Keratinocyte (primary cell): Measurements from ENCODE around the gene SON. TPM values are rescaled to one million over a fixed set of nuclear protein-coding genes. Genes with fewer than 3 reads are reported as not detected.

Experiments
- DNase-seq: peaks from one replicate; pipeline ENCODE4 v3.0.0-alpha.2; 2011; ENCODE audit warnings: low read depth, missing footprints, low spot score
- FAIRE-seq: peaks from 2 replicates; lab custom pipeline; 2011; peaks lifted over from hg19 to GRCh38; lab: Jason Lieb, UNC
- H2AFZ ChIP-seq: 2 replicates; pipeline ENCODE4 v1.6.0; 2012; ENCODE audit warnings: low read length, control low read depth, inconsistent platforms; ENCODE audit not compliant: control insufficient read depth
- H3K27ac ChIP-seq: 2 replicates; pipeline ENCODE4 v1.5.1; 2011; ENCODE audit warnings: low read length; ENCODE audit not compliant: control insufficient read depth, insufficient read depth
- H3K27me3 ChIP-seq: 3 replicates; pipeline ENCODE4 v1.6.0; 2011; ENCODE audit warnings: low read length; ENCODE audit not compliant: control insufficient read depth, insufficient read depth; ENCODE audit errors: extremely low read depth
- H3K36me3 ChIP-seq, 2 experiments: 2 replicates in 1 of 2; 3 replicates in 1 of 2; pipeline ENCODE4 v1.5.1; 2011; ENCODE audit warnings: low read length in 2 of 2, mild to moderate bottlenecking in 1 of 2; ENCODE audit not compliant: control insufficient read depth in 2 of 2, insufficient read depth in 2 of 2; ENCODE audit errors: extremely low read depth in 1 of 2
- H3K4me1 ChIP-seq: 3 replicates; pipeline ENCODE4 v1.5.1; 2011; ENCODE audit warnings: low read length; ENCODE audit not compliant: control insufficient read depth, insufficient read depth; ENCODE audit errors: extremely low read depth
- H3K4me2 ChIP-seq: 3 replicates; pipeline ENCODE4 v1.6.0; 2011; ENCODE audit warnings: low read depth, low read length; ENCODE audit not compliant: control insufficient read depth, insufficient read depth; ENCODE audit errors: extremely low read depth
- H3K4me3 ChIP-seq, 3 experiments: fragments of 200-600 bp in 1 of 3; sonication (generic) in 1 of 3; 2 replicates in 2 of 3; 3 replicates in 1 of 3; pipeline ENCODE4 v1.5.1; 2011 to 2016; ENCODE audit warnings: low read length in 3 of 3, mild to moderate bottlenecking in 3 of 3, control low read depth in 2 of 3, inconsistent platforms in 1 of 3, low read depth in 1 of 3, mixed read lengths in 1 of 3, mixed run types in 1 of 3, moderate library complexity in 1 of 3; ENCODE audit not compliant: control insufficient read depth in 2 of 3, insufficient read depth in 2 of 3; ENCODE audit errors: extremely low read depth in 1 of 3
- H3K79me2 ChIP-seq: 2 replicates; pipeline ENCODE4 v1.6.0; 2012; ENCODE audit warnings: low read length; ENCODE audit not compliant: control insufficient read depth, insufficient read depth
- H3K9ac ChIP-seq: 3 replicates; pipeline ENCODE4 v1.6.0; 2011; ENCODE audit warnings: low read length; ENCODE audit not compliant: control insufficient read depth, insufficient read depth; ENCODE audit errors: extremely low read depth
- H3K9me1 ChIP-seq: 3 replicates; pipeline ENCODE4 v1.6.0; 2011; ENCODE audit warnings: low read length; ENCODE audit not compliant: control insufficient read depth, insufficient read depth; ENCODE audit errors: extremely low read depth
- H3K9me3 ChIP-seq: 2 replicates; pipeline ENCODE4 v1.5.1; 2012; ENCODE audit warnings: low read depth, low read length; ENCODE audit not compliant: control insufficient read depth
- H4K20me1 ChIP-seq: 3 replicates; pipeline ENCODE4 v1.6.0; 2011; ENCODE audit warnings: low read length; ENCODE audit not compliant: control insufficient read depth, insufficient read depth; ENCODE audit errors: extremely low read depth
- EZH2 ChIP-seq: IDR thresholded peaks from one replicate; pipeline ENCODE4 v1.6.1; 2012; ENCODE audit warnings: inconsistent platforms, mild to moderate bottlenecking, low read length, moderate library complexity
- dilution Hi-C: fragments of 300-500 bp; cut with MboI; formaldehyde crosslinking; loops from one replicate; pipeline ENCODE4 v1.7.0; 2020; ENCODE audit warnings: low sequenced_read_pairs; ENCODE audit not compliant: extremely low pct_ligation_motif_present
- polyA minus RNA-seq, 3 experiments: library from RNA; depleted of rRNA, polyadenylated mRNA; stranded (reverse); fragments of >200 nt; gene quantifications; 1 replicate in 1 of 3; 2 replicates in 1 of 3; 3 replicates in 1 of 3; pipeline ENCODE4 v1.2.3, GENCODE V29; 2011
- polyA plus RNA-seq, 5 experiments: library from polyadenylated mRNA; depleted of rRNA in 3 of 5; stranded (reverse) in 3 of 5; stranded (forward) in 1 of 5; unstranded in 1 of 5; fragments of >200 nt; gene quantifications; 1 replicate in 1 of 5; 2 replicates in 3 of 5; 3 replicates in 1 of 5; pipeline versions ENCODE4 v1.2.1 to v1.2.3, GENCODE V29; 2011 to 2012; ENCODE audit warnings: missing spikeins in 2 of 5, low read depth in 1 of 5, low replicate concordance in 1 of 5
- TF ChIP-seq, protein P1 (sequence below), 3 experiments: IDR thresholded peaks in 1 of 3; conservative IDR thresholded peaks in 1 of 3; optimal IDR thresholded peaks in 1 of 3; 2 replicates in 2 of 3; 3 replicates in 1 of 3; pipeline versions ENCODE3 to v1.5.1; 2011; ENCODE audit warnings: low read length in 3 of 3, mild to moderate bottlenecking in 3 of 3, moderate library complexity in 2 of 3, control low read depth in 1 of 3, inconsistent platforms in 1 of 3; ENCODE audit not compliant: insufficient read depth in 2 of 3; ENCODE audit errors: extremely low read depth in 1 of 3

The SON gene, protein sequence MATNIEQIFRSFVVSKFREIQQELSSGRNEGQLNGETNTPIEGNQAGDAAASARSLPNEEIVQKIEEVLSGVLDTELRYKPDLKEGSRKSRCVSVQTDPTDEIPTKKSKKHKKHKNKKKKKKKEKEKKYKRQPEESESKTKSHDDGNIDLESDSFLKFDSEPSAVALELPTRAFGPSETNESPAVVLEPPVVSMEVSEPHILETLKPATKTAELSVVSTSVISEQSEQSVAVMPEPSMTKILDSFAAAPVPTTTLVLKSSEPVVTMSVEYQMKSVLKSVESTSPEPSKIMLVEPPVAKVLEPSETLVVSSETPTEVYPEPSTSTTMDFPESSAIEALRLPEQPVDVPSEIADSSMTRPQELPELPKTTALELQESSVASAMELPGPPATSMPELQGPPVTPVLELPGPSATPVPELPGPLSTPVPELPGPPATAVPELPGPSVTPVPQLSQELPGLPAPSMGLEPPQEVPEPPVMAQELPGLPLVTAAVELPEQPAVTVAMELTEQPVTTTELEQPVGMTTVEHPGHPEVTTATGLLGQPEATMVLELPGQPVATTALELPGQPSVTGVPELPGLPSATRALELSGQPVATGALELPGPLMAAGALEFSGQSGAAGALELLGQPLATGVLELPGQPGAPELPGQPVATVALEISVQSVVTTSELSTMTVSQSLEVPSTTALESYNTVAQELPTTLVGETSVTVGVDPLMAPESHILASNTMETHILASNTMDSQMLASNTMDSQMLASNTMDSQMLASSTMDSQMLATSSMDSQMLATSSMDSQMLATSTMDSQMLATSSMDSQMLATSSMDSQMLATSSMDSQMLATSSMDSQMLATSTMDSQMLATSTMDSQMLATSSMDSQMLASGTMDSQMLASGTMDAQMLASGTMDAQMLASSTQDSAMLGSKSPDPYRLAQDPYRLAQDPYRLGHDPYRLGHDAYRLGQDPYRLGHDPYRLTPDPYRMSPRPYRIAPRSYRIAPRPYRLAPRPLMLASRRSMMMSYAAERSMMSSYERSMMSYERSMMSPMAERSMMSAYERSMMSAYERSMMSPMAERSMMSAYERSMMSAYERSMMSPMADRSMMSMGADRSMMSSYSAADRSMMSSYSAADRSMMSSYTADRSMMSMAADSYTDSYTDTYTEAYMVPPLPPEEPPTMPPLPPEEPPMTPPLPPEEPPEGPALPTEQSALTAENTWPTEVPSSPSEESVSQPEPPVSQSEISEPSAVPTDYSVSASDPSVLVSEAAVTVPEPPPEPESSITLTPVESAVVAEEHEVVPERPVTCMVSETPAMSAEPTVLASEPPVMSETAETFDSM (N-terminal part only)
- 67.9 to 104 TPM (median 96.0 TPM) in 3 replicates for polyA plus RNA-seq
- polyA plus RNA-seq (2011; ENCODE audit: low read depth): 274 TPM
- polyA plus RNA-seq (2011; cell fraction: cytosol; rRNA removed): 15.4 and 24.6 TPM in 2 replicates
- polyA plus RNA-seq (2011; cell fraction: nucleus; rRNA removed): 277 and 391 TPM in 2 replicates
- 149 and 192 TPM in 2 replicates for polyA plus RNA-seq (2012; ENCODE audit: low replicate concordance)
- 174 to 262 TPM (median 212 TPM) in 3 replicates for polyA minus RNA-seq
- polyA minus RNA-seq (2011; cell fraction: cytosol; rRNA and poly(A)+ RNA removed): 32.8 TPM
- polyA minus RNA-seq (2011; cell fraction: nucleus; rRNA and poly(A)+ RNA removed): 292 and 449 TPM in 2 replicates

DNA sequence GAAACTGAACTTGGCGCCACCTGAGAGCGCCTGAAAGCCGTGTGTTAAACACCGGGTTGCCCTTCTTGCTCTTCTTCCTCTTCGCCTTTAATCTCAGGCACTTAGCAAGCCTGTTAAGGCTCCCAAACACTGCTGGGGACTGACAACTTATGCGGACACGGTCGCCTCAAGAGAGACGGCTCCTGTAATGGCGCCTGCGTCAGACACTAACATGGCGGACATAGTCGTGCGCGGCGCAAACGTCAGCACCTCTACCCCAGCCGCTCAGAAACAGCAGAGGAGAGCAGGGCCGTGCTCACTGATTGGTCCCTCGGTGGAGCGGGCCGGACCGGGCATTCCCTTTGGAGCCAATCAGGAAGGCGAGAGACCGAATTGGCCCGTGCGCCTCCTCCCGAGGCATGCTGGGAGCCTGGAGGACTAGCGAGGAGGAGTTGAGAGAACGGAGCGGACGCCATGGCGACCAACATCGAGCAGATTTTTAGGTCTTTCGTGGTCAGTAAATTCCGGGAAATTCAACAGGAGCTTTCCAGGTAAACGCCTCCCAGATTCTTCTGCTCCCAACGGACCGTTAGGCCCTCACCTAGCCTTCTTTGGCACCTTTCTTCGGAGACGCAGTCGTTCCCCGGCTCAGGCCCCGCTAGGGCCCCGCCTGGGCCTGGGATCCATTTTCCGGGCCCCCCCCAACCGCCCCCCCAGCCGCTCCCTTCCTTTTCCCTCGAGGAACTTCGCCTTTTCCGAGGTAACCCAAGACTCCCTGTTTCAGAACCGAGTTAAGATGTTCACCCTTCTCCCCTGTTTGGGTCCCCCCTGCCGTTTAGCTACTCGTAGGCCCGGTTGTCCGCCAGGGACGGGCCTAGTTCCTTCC lies at the start of gene SON:
Gene SON (plus strand): TSS at position 399 of the 865 bp plus-strand sequence. CDS start 55 bp downstream, at position 454.
- peak; percentile 88 for DNase-seq
- H2AFZ ChIP-seq: peak within 1 kb of the TSS; percentile 91
- TF ChIP-seq EZH2: no peak
- TF ChIP-seq, protein P1, sequence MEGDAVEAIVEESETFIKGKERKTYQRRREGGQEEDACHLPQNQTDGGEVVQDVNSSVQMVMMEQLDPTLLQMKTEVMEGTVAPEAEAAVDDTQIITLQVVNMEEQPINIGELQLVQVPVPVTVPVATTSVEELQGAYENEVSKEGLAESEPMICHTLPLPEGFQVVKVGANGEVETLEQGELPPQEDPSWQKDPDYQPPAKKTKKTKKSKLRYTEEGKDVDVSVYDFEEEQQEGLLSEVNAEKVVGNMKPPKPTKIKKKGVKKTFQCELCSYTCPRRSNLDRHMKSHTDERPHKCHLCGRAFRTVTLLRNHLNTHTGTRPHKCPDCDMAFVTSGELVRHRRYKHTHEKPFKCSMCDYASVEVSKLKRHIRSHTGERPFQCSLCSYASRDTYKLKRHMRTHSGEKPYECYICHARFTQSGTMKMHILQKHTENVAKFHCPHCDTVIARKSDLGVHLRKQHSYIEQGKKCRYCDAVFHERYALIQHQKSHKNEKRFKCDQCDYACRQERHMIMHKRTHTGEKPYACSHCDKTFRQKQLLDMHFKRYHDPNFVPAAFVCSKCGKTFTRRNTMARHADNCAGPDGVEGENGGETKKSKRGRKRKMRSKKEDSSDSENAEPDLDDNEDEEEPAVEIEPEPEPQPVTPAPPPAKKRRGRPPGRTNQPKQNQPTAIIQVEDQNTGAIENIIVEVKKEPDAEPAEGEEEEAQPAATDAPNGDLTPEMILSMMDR (optimal IDR thresholded peaks at IDR 0.05 in 1 of 3, IDR thresholded peaks at IDR 0.05 in 1 of 3, conservative IDR thresholded peaks at IDR 0.05 in 1 of 3; ENCODE audit: extremely low read depth in 1 of 3, insufficient read depth in 2 of 3, low read length in 3 of 3): no peak
- H3K79me2 ChIP-seq: peaks cover 86% of the 10 kb centered on the region
- H3K4me2 ChIP-seq: peak within 1 kb of the TSS; percentile 89
- H3K4me1 ChIP-seq: peaks cover 16% of the 10 kb centered on the region
- H3K4me3 ChIP-seq: peak within 1 kb of the TSS; percentile 81 to 97 (median 94)
- H3K9me3 ChIP-seq: no peaks in the 10 kb centered on the region
- FAIRE-seq: peak; percentile 74
- no peaks in the 10 kb centered on the region for H3K27me3 ChIP-seq
- peaks cover 4% of the 10 kb centered on the region for H4K20me1 ChIP-seq
- peak within 1 kb of the TSS; percentile 98 for H3K27ac ChIP-seq
- dilution Hi-C loops: no loop called here
- peaks cover 5 to 10% of the 10 kb centered on the region in 2 experiments for H3K36me3 ChIP-seq
- H3K9me1 ChIP-seq: no peaks in the 10 kb centered on the region
- peak within 1 kb of the TSS; percentile 98 for H3K9ac ChIP-seq
